GM12891 (cell line): ENCODE data around the gene KRT35.

Experiments
- DNase-seq: peaks from one replicate; pipeline ENCODE4 v3.0.0; 2011; ENCODE audit warnings: low spot score; ENCODE audit not compliant: insufficient read length
- FAIRE-seq: peaks from 2 replicates; lab custom pipeline; 2011; peaks lifted over from hg19 to GRCh38; lab: Jason Lieb, UNC
- PAX5 ChIP-seq: IDR thresholded peaks from 2 replicates; pipeline ENCODE4 v1.6.1; 2011; ENCODE audit warnings: low read length, moderate library complexity, mild to moderate bottlenecking; ENCODE audit not compliant: insufficient read depth, severe bottlenecking
- POLR2A ChIP-seq: IDR thresholded peaks from 2 replicates; pipeline ENCODE4 v1.6.1; 2011; ENCODE audit warnings: low read depth, low read length, control low read depth
- POLR2AphosphoS5 ChIP-seq: IDR thresholded peaks from 2 replicates; pipeline ENCODE4 v1.6.1; 2011; ENCODE audit warnings: low read depth, low read length, control low read depth
- POU2F2 ChIP-seq: IDR thresholded peaks from 2 replicates; pipeline ENCODE4 v1.6.1; 2011; ENCODE audit warnings: low read depth, mild to moderate bottlenecking, control low read depth, low read length, moderate library complexity
- SPI1 ChIP-seq: IDR thresholded peaks from 2 replicates; pipeline ENCODE4 v1.6.1; 2011; ENCODE audit warnings: low read depth, low read length, control low read depth
- TAF1 ChIP-seq: IDR thresholded peaks from 2 replicates; pipeline ENCODE4 v1.6.1; 2011; ENCODE audit warnings: low read depth, low read length, control low read depth

KRT35 gene

DNA sequence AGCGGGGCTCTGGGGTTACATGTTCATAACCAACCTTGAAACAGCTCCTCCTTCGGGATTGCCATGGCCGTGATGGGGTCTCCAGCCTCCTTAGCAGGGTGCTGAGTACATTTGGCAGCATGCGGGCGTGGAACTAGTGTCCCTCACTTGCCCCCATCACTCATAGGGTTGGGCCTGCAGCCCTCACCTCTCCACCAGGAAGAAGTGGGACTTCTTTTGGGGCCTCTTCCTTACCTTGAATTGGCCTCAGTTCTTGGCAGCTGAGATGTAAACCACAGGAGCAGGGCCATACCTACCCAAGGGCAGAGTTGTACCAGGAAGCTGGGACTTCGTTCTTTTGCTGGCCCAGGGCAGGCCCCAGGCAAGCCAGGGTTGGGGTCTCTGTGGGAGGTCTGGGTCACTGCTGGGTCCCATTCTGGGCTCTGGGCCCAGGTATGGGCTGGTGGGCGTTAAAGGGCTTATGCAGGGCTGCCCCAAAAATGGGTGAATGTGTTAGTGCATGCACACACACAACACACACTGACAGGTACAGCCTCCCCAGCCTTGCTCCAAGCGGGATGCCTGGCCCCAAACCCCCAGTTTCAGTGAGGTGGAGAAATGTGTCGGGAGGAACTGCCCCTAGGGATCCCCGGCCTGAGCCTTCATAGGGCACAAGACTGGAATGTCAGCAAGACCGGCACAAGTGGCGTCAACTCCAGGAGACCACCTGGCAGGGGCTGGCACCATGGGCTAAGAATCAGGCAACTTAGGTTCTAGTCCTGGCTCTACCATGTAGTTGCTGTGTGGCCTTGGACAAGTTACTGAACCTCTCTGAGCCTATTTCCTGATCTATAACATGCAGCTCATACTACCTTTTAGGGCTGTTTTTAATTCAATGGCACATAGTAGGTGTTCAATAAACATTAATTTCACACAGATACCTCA is 41.6 kb upstream of the KRT35 start:
- DNase-seq (no peak), FAIRE-seq (no peak)
- TF ChIP-seq POU2F2 = no peak
- no peak for TF ChIP-seq PAX5
- no peak for TF ChIP-seq SPI1
- no peak for TF ChIP-seq TAF1
- TF ChIP-seq POLR2A = no peak
- no peak for TF ChIP-seq POLR2AphosphoS5

- FAIRE-seq = no peak
- TF ChIP-seq POLR2AphosphoS5 (no peak), POU2F2 (no peak), TAF1 (no peak), PAX5 (no peak), POLR2A (no peak), SPI1 (no peak)
- DNase-seq = no peak
Measured at GRCh38 chr17:41521574-41522261, 40.8 kb upstream of the KRT35 start.

- DNase-seq (no peak), FAIRE-seq (no peak)
- TF ChIP-seq PAX5 (no peak), POLR2A (no peak), SPI1 (no peak), POU2F2 (no peak), POLR2AphosphoS5 (no peak), TAF1 (no peak)
Measured at GRCh38 chr17:41520821-41521521, 40.0 kb upstream of the KRT35 start.

- TF ChIP-seq POLR2AphosphoS5 (no peak), PAX5 (no peak), POLR2A (no peak), POU2F2 (no peak), SPI1 (no peak), TAF1 (no peak)
- DNase-seq (no peak), FAIRE-seq (no peak)
Measured at GRCh38 chr17:41519501-41520224, 38.7 kb upstream of the KRT35 start.

DNA sequence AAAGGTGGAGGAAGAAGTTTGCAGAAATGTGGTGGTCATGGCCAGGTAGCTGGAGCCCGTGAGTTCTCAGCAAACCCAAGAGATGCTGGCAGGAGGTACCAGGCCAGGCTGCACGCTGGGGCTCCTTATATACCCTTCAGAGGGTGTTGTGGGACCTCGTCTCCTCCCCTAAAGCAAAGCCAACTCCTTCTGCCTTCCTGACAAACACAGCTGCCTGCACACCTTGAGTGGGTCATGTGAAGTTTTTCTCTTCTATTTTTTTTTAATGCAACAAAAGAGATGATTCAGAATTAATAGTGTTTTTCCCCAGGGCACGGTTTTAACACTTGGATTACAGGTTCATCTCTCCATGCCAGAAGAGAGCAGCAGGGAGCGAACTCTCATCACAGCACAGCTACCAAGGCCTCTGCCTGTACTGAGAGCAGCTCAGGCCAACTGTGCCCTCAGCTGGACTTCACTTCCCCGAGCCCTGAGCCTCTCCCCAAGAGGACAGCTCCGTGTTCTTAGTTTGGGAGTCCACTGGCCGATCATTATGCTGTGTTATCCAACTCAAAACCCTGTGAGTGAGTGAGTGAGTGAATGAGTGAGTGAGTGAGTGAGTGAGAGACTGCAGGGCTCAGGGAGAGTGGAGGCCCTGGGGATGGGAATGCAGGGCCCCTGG is 38.0 kb upstream of the KRT35 start, which contains the start of gene KRT15:
Gene KRT15, minus strand, starts transcription at position 102 of the 661 bp plus-strand sequence. Its CDS starts 63 bp downstream, at position 39.
- DNase-seq (no peak), FAIRE-seq (no peak)

DNA sequence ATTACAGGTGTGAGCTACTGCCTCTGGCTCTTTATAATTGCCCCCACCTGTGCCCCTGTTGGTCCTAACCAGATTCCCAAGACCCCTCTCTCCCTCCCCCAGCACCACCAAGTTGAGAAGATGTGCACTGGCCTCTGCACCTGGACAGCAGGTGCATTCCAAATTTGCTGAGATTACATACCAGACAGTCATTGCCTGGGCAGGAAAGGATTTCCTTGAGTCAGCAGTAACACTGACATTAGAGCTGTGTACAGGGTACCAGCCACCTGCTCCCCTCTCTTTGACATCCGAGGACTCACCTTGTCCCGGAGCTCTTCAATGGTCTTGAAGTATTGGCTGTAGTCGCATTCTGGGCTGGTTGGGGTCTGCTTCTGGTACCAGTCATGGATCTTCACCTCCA is 37.1 kb upstream of the KRT35 start:
- DNase-seq = no peak
- TF ChIP-seq PAX5 = no peak
- no peak for TF ChIP-seq SPI1
- no peak for TF ChIP-seq POLR2AphosphoS5
- no peak for TF ChIP-seq TAF1
- FAIRE-seq = no peak

More for the DNA sequence above, 38.0 kb upstream of the KRT35 start, which contains the start of gene KRT15:
- TF ChIP-seq POLR2AphosphoS5 (no peak), POU2F2 (no peak), SPI1 (no peak), PAX5 (no peak), TAF1 (no peak), POLR2A (no peak)

DNA sequence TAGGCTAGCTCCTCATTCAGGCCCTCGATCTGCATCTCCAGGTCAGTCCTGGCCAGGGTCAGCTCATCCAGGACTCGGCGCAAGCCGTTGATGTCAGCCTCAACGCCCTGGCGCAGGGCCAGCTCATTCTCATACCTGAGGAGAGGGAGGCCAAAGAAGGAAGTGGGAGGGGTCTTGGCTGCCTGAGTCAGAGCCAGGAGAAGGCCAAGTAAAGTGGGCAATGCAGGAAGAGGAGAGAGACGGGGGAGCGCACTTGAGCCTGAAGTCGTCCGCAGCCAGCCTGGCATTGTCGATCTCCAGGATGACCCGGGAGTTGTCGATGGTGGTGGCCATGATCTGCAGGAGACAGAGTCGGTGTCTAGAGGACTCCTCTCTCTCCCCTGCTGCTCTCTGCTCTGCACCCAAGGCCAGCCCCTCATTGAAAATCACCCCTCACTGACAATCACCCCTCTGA is 35.9 kb upstream of the KRT35 start:
- FAIRE-seq (no peak), DNase-seq (no peak)
- TF ChIP-seq PAX5 (no peak), POLR2AphosphoS5 (no peak), POU2F2 (no peak), SPI1 (no peak), TAF1 (no peak), POLR2A (no peak)

DNA sequence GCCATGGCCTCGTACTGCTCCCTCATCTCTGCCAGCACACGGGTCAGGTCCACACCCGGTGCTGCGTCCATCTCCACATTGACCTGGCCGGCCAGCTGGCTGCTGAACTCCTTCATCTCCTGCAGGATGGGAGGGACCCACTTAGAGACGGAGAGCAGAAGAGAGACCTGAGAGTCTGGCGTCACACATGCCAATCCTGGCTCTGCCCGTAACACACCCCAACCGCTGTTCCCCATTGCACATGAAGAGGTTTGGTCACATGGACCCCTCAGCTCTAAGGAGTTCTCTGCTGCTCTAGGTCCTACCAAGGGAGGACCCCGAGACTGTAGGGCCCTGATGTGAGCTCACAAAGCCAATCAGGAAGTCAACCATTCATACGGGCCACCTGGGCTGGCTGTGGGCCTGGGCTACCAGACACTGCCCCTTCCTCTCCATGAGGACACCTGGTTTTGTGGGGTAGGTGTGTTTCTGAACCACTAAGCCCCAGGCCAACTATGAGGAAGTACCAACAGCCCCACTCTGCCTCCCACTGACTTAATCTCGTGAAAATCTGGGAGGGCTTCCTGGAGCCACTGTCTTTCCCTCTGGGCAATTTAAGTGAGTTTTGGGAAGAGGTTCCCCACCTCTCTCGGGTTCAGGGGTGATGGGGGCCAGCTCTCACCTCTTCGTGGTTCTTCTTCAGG is 35.3 kb upstream of the KRT35 start:
- no peak for DNase-seq
- FAIRE-seq = no peak
- TF ChIP-seq POU2F2 (no peak), POLR2A (no peak), PAX5 (no peak), POLR2AphosphoS5 (no peak), SPI1 (no peak), TAF1 (no peak)
